ENCODE measurements around the gene PEMT. TPM values are rescaled to one million over a fixed set of nuclear protein-coding genes. Genes with fewer than 3 reads are reported as not detected.

Gene PEMT
- total RNA-seq, 2 experiments from 2014 or later: 13.1 to 13.9 TPM

- POLR2A ChIA-PET: no interaction called here
- Mint-ChIP-seq H3K4me1 (peaks cover 1% of the 10 kb centered on the region), H3K27ac (no peak overlapping the region), H3K4me3 (no peak overlapping the region), H3K9me3 (no peaks in the 10 kb centered on the region), H3K27me3 (no peaks in the 10 kb centered on the region), H3K36me3 (no peaks in the 10 kb centered on the region)
- no peak for ATAC-seq (ENCODE audit: low read depth)
- no peak for DNase-seq
Observed at GRCh38 chr17:17505610-17506171, 85.8 kb downstream of the PEMT start.

GRCh38 chr17:17505151-17505550, 86.4 kb downstream of the PEMT start:
- POLR2A ChIA-PET: no interaction called here
- DNase-seq (no peak), ATAC-seq (ENCODE audit: low read depth) (no peak)
- H3K27me3 Mint-ChIP-seq: no peaks in the 10 kb centered on the region
- H3K9me3 Mint-ChIP-seq: no peaks in the 10 kb centered on the region
- no peaks in the 10 kb centered on the region for H3K36me3 Mint-ChIP-seq
- no peak overlapping the region for H3K27ac Mint-ChIP-seq
- H3K4me3 Mint-ChIP-seq: no peak overlapping the region
- no peaks in the 10 kb centered on the region for H3K4me1 Mint-ChIP-seq

GRCh38 chr17:17504341-17505140, 87.0 kb downstream of the PEMT start:
- ATAC-seq (ENCODE audit: low read depth) (no peak), DNase-seq (no peak)
- no peak overlapping the region for H3K4me3 Mint-ChIP-seq
- H3K27ac Mint-ChIP-seq: no peak overlapping the region
- H3K4me1 Mint-ChIP-seq: no peaks in the 10 kb centered on the region
- H3K36me3 Mint-ChIP-seq: no peaks in the 10 kb centered on the region
- no peaks in the 10 kb centered on the region for H3K9me3 Mint-ChIP-seq
- POLR2A ChIA-PET: no interaction called here
- H3K27me3 Mint-ChIP-seq: no peaks in the 10 kb centered on the region

DNA sequence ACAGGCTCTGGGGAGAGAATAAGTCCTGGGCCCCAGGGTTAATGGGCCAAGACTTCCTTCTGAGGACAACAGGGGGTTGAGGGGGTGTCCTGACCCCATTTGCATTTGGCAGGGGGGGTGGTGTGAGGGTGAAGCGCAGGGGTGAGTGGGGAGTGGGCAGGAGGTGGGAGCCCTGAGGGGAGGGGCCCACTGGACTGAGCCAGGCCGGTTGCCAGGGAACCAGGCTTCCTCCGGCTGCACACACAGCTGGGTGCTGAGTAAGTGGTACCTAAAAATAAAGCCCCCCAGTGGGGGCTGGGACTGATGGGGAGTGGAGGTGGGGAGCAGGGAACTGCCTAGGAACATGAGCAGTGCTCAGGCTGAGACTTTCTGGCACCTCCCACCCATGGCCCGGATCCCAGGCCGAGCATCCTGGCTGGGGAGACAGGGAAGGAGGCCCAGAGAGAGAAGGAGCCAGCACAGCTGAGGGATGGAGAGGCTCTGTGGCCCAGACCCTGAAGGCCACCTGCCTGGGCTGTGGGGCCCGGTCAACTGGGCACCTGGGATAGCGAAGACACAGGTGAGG, 87.9 kb downstream of the PEMT start:
- no peak overlapping the region for H3K4me3 Mint-ChIP-seq

GRCh38 chr17:17502741-17503565, 88.6 kb downstream of the PEMT start:
- no peak overlapping the region for H3K4me3 Mint-ChIP-seq
- POLR2A ChIA-PET: no interaction called here
- H3K36me3 Mint-ChIP-seq: no peaks in the 10 kb centered on the region
- no peaks in the 10 kb centered on the region for H3K9me3 Mint-ChIP-seq
- ATAC-seq (ENCODE audit: low read depth) (no peak), DNase-seq (no peak)
- no peaks in the 10 kb centered on the region for H3K4me1 Mint-ChIP-seq
- H3K27me3 Mint-ChIP-seq: no peaks in the 10 kb centered on the region
- H3K27ac Mint-ChIP-seq: no peak overlapping the region

More for the DNA sequence above, 87.9 kb downstream of the PEMT start:
- no peaks in the 10 kb centered on the region for H3K9me3 Mint-ChIP-seq
- H3K27ac Mint-ChIP-seq: no peak overlapping the region
- DNase-seq (no peak), ATAC-seq (ENCODE audit: low read depth) (no peak)
- no peaks in the 10 kb centered on the region for H3K4me1 Mint-ChIP-seq
- POLR2A ChIA-PET: no interaction called here
- H3K27me3 Mint-ChIP-seq: no peaks in the 10 kb centered on the region
- H3K36me3 Mint-ChIP-seq: no peaks in the 10 kb centered on the region

GRCh38 chr17:17500999-17501605, 90.4 kb downstream of the PEMT start:
- H3K27ac Mint-ChIP-seq: no peak overlapping the region
- no peaks in the 10 kb centered on the region for H3K36me3 Mint-ChIP-seq
- peaks cover 4% of the 10 kb centered on the region for H3K27me3 Mint-ChIP-seq
- DNase-seq (no peak), ATAC-seq (ENCODE audit: low read depth) (no peak)
- H3K4me3 Mint-ChIP-seq: no peak overlapping the region
- POLR2A ChIA-PET: no interaction called here
- peaks cover 4% of the 10 kb centered on the region for H3K4me1 Mint-ChIP-seq
- no peaks in the 10 kb centered on the region for H3K9me3 Mint-ChIP-seq

GRCh38 chr17:17499402-17500145, 91.9 kb downstream of the PEMT start:
- no peak overlapping the region for H3K4me3 Mint-ChIP-seq
- peaks cover 13% of the 10 kb centered on the region for H3K27me3 Mint-ChIP-seq
- no peaks in the 10 kb centered on the region for H3K9me3 Mint-ChIP-seq
- POLR2A ChIA-PET: interaction anchor here (0.5 kb wide), 1 partner anchor 108 kb away, joined by 4 read pairs; no protein-coding TSS in a partner anchor
- H3K36me3 Mint-ChIP-seq: no peaks in the 10 kb centered on the region
- no peak for ATAC-seq (ENCODE audit: low read depth)
- no peak for DNase-seq
- H3K27ac Mint-ChIP-seq: no peak overlapping the region
- peaks cover 13% of the 10 kb centered on the region for H3K4me1 Mint-ChIP-seq

DNA sequence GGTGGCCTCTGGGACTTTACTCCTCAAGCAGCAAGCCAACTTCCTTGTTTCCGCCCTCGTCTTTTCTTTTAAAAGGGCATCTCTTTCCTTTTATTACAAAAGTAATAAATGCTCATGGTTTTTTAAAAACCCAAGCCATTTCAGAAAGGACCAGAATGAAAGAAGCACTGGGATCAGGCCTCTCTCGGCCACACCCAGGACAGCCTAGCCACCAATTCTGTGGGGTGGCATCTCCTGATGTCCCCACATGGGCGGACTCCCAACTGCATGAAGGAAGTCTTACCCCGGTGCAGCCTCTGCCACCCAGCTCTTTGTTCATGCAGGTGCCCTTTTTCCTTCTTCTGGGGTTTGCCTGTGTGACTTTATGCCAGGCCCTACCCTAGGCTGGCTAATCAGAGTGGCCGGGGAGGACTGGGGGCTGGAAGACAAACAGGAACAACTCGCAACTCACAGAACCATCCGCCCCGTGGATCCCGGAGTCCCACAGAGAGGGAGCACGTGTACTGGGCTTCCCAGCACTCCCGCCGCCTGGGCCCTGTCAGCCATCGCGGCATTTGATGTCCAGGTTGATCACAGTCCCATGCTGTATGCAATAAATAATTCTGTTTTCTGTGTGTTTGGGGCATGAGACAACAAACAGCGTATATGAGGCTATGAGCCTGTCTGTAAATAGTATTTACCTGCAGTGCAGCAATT, 92.8 kb downstream of the PEMT start:
- Mint-ChIP-seq H3K9me3 (no peaks in the 10 kb centered on the region), H3K4me1 (peaks cover 13% of the 10 kb centered on the region), H3K27ac (no peak overlapping the region), H3K27me3 (peaks cover 18% of the 10 kb centered on the region), H3K36me3 (no peaks in the 10 kb centered on the region), H3K4me3 (no peak overlapping the region)
- ATAC-seq (ENCODE audit: low read depth): no peak
- POLR2A ChIA-PET: interaction anchor here (0.5 kb wide), 1 partner anchor 107 kb away, joined by 4 read pairs; no protein-coding TSS in a partner anchor
- DNase-seq: no peak

- ATAC-seq (ENCODE audit: low read depth) (no peak), DNase-seq (no peak)
- Mint-ChIP-seq H3K36me3 (peaks cover 2% of the 10 kb centered on the region), H3K4me3 (no peak overlapping the region), H3K9me3 (no peaks in the 10 kb centered on the region), H3K27ac (no peak overlapping the region), H3K27me3 (peaks cover 21% of the 10 kb centered on the region), H3K4me1 (peaks cover 13% of the 10 kb centered on the region)
- POLR2A ChIA-PET: no interaction called here
Observed at GRCh38 chr17:17497845-17498520, 93.5 kb downstream of the PEMT start.

- ATAC-seq (ENCODE audit: low read depth) (no peak), DNase-seq (peak; percentile 20)
- Mint-ChIP-seq H3K27me3 (peaks cover 21% of the 10 kb centered on the region), H3K9me3 (no peaks in the 10 kb centered on the region), H3K4me3 (peak overlapping the region; percentile 39), H3K36me3 (peaks cover 6% of the 10 kb centered on the region), H3K4me1 (peaks cover 13% of the 10 kb centered on the region), H3K27ac (peak overlapping the region; percentile 30)
- POLR2A ChIA-PET: interaction anchor here (1.1 to 2.8 kb wide), 3 partner anchors 10 to 144 kb away, joined by 3 to 13 read pairs (median 11); no protein-coding TSS in a partner anchor
Observed at GRCh38 chr17:17497065-17497844, 94.3 kb downstream of the PEMT start.
